Right lobe of liver (tissue), 6 donors: ENCODE data around the gene LLCFC1. TPM values are rescaled to one million over a fixed set of nuclear protein-coding genes. Genes with fewer than 3 reads are reported as not detected.
A peak's percentile ranks its signal among the peaks of the same experiment; 100 is the strongest.
"Not testable (repeated sequence)": the region's sequence is repeated elsewhere in the genome, so short reads cannot be mapped to it uniquely, and the experiment has no call there.

ENCODE experiments used
- ATAC-seq, 4 donors: fragments of 200-7000 bp; cut with Tn5 transposase; one replicate each; pipeline ENCODE4 v1.9.1; 2020; ENCODE audit warnings: mild to moderate bottlenecking in 4 of 4, moderate library complexity in 4 of 4
- DNase-seq, 3 donors: peaks; one replicate each; pipeline ENCODE4 v3.0.0-alpha.2; 2020
- H3K27ac ChIP-seq, 3 donors: fragments of 200-600 bp; one replicate each; pipeline ENCODE4 v1.8.0; 2022
- H3K27me3 ChIP-seq, 2 donors: fragments of 200-600 bp; one replicate each; pipeline ENCODE4 v1.8.0; 2022
- H3K36me3 ChIP-seq, 4 donors: fragments of 200-600 bp; sonication (generic) in 1 of 4; one replicate each; pipeline versions ENCODE4 v1.5.1 to v1.8.0; 2017 to 2022; ENCODE audit warnings: control low read depth in 1 of 4
- H3K4me1 ChIP-seq, 4 donors: fragments of 200-600 bp; sonication (generic) in 1 of 4; one replicate each; pipeline versions ENCODE4 v1.5.1 to v1.8.0; 2017 to 2022; ENCODE audit warnings: control low read depth in 1 of 4
- H3K4me3 ChIP-seq, 3 donors: fragments of 200-600 bp; one replicate each; pipeline ENCODE4 v1.8.0; 2022
- H3K9me3 ChIP-seq, 4 donors: fragments of 200-600 bp; sonication (generic) in 1 of 4; one replicate each; pipeline versions ENCODE4 v1.5.1 to v1.8.0; 2017 to 2022; ENCODE audit warnings: control low read depth in 1 of 4
- CTCF ChIP-seq, 4 donors: fragments of 200-600 bp in 3 of 4; fragments of 450-650 bp in 1 of 4; IDR thresholded peaks; one replicate each; pipeline versions ENCODE4 v1.5.1 to v1.8.0; 2016 to 2022; ENCODE audit warnings: antibody characterized with exemption in 4 of 4, mild to moderate bottlenecking in 2 of 4
- POLR2A ChIP-seq: fragments of 450-650 bp; IDR thresholded peaks from one replicate; pipeline ENCODE4 v1.6.1; 2017; ENCODE audit warnings: antibody characterized with exemption, mild to moderate bottlenecking
- WGBS: methylation state at CpG from one replicate; pipeline ENCODE4 v1.1.6; 2018; ENCODE audit warnings: low coverage, low lambda C conversion rate; ENCODE audit not compliant: insufficient coverage; ENCODE audit errors: missing lambda C conversion rate; 5-methylcytosine and 5-hydroxymethylcytosine counted together
- intact Hi-C, 2 donors: fragments of 100-400 bp; cut with DNase I; formaldehyde crosslinking; loops; one replicate each; pipeline versions ENCODE4 v1.11.2 to v1.14.1; 2022
- total RNA-seq, 6 experiments: library from RNA; depleted of rRNA in 2 of 6; stranded (reverse); fragments of >200 nt in 2 of 6; fragmentation: NEBNext Ultra II Directional in 3 of 6; extraction: Animal tissue kit (Norgen Biotek cat#: 25700) in 3 of 6; gene quantifications; one replicate each; pipeline versions ENCODE4 v1.1.0 to v1.2.4, GENCODE V29; 2016 to 2023
- donor health status: DM: no; HTN: yes; CAD: no.
- donor health status: DM: no; HTN: no; CAD: no.
- donor health status: DM: no; HTN: no; CAD: no.
- donor health status: DM: no; HTN: yes; CAD: no.
- donor health status: DM: no; HTN: yes; CAD: no.

LLCFC1 gene
- total RNA-seq, 6 experiments from 2014 or later = not detected

- Histone ChIP-seq H3K27ac (no peak overlapping the region), H3K36me3 (no peaks in the 10 kb centered on the region), H3K4me1 (no peaks in the 10 kb centered on the region), H3K9me3 (no peaks in the 10 kb centered on the region), H3K4me3 (no peak overlapping the region), H3K27me3 (no peaks in the 10 kb centered on the region)
- 75% methylated on average over 6 of the region's 6 CpGs for WGBS
- no peak for ATAC-seq
- TF ChIP-seq POLR2A = no peak
- no peak for TF ChIP-seq CTCF (IDR thresholded peaks at IDR 0.05)
- no peak for DNase-seq
- intact Hi-C loops = no loop called here
These were observed 25.4 kb downstream of the LLCFC1 start for GRCh38 chr7:142964502-142965246.

GRCh38 chr7:142968229-142968628 lies 28.9 kb downstream of the LLCFC1 start:
- no peak overlapping the region for H3K4me3 ChIP-seq
- H3K9me3 ChIP-seq = no peaks in the 10 kb centered on the region
- H3K36me3 ChIP-seq = no peaks in the 10 kb centered on the region
- WGBS = 50% methylated on average over 4 of the region's 4 CpGs
- ATAC-seq (no peak), DNase-seq (no peak)
- H3K27me3 ChIP-seq = no peaks in the 10 kb centered on the region
- H3K4me1 ChIP-seq = no peaks in the 10 kb centered on the region
- intact Hi-C loops = no loop called here
- no peak overlapping the region for H3K27ac ChIP-seq
- TF ChIP-seq CTCF (IDR thresholded peaks at IDR 0.05) = no peak
- no peak for TF ChIP-seq POLR2A

- ATAC-seq = peak in 3 of 4 donors; percentile 35 to 57 (median 40)
These were observed 29.9 kb downstream of the LLCFC1 start for GRCh38 chr7:142969183-142969582.

GRCh38 chr7:142974626-142975025 lies 35.3 kb downstream of the LLCFC1 start:
- Histone ChIP-seq H3K36me3 (no peaks in the 10 kb centered on the region), H3K4me1 (no peaks in the 10 kb centered on the region), H3K27me3 (no peaks in the 10 kb centered on the region), H3K4me3 (no peak overlapping the region), H3K27ac (no peak overlapping the region), H3K9me3 (no peaks in the 10 kb centered on the region)
- ATAC-seq = no peak
- TF ChIP-seq POLR2A (no peak), CTCF (IDR thresholded peaks at IDR 0.05) (no peak)
- DNase-seq = no peak
- intact Hi-C loops = no loop called here
- WGBS = 51% methylated on average over 3 of the region's 3 CpGs

More at GRCh38 chr7:142969183-142969582, 29.9 kb downstream of the LLCFC1 start:
- H3K27me3 ChIP-seq = no peaks in the 10 kb centered on the region
- no peaks in the 10 kb centered on the region for H3K9me3 ChIP-seq
- WGBS = 44% methylated on average over 4 of the region's 4 CpGs
- no peak for DNase-seq
- no peaks in the 10 kb centered on the region for H3K36me3 ChIP-seq
- H3K4me3 ChIP-seq = no peak overlapping the region
- intact Hi-C loops = no loop called here
- TF ChIP-seq CTCF (IDR thresholded peaks at IDR 0.05) (no peak), POLR2A (no peak)
- no peaks in the 10 kb centered on the region for H3K4me1 ChIP-seq
- H3K27ac ChIP-seq = no peak overlapping the region

GRCh38 chr7:142978402-142978801 lies 39.1 kb downstream of the LLCFC1 start:
- H3K4me1 ChIP-seq, intact Hi-C loops, H3K27me3 ChIP-seq, H3K4me3 ChIP-seq, ATAC-seq, H3K9me3 ChIP-seq, H3K36me3 ChIP-seq, H3K27ac ChIP-seq, DNase-seq: not testable (repeated sequence)
- WGBS = 73% methylated on average over 4 of the region's 4 CpGs
